GM19452 (cell line): ENCODE results near the gene MFSD11.
"Not testable (repeated sequence)": the region's sequence is repeated elsewhere in the genome, so short reads cannot be mapped to it uniquely, and the experiment has no call there.

Experiments
- ATAC-seq: cut with Tn5 transposase; IDR thresholded peaks from one replicate; pipeline ENCODE4 v1.9.1; 2021; ENCODE audit not compliant: unreplicated experiment

MFSD11 gene

DNA sequence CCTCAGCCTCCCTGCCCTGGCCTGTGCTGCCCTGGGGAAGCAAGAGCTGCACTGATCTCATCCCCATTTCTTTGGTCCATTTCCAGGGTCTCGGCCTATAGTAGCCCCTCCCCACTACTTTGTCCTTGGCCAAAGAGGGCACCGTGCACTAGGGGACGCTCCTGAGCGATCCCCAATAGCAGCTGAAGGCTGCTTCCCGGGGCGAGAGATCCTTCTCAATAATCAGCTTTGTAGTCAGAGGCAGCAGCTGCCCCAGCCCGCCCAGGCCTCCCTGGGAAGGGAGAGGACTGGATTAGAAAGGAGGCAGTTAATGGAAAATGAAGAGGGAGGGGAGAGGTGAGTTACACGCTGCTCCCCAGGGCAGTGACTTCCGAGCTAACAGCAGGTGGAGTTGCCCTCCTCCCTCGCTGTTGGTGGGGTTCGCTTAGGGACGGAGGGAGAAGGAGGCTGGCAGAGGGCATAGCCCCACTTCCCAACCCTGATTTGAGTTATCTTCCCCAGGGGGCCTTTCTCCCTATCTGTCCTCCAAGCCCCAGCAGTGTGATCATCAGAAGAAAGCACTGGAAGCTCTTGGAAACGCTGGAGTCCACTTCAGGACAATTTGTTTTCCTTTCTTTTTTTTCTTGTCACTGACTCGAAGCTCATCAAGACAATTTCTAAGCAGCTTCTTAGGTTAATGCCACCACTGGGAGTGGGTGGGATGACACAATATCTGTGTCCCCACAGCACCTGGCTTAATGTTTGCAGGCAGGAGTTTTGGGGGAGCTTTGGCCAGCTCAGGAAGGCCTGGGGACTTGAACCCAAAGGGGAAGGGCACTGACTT lies 29.7 kb upstream of the MFSD11 start:
- no peak for ATAC-seq

DNA sequence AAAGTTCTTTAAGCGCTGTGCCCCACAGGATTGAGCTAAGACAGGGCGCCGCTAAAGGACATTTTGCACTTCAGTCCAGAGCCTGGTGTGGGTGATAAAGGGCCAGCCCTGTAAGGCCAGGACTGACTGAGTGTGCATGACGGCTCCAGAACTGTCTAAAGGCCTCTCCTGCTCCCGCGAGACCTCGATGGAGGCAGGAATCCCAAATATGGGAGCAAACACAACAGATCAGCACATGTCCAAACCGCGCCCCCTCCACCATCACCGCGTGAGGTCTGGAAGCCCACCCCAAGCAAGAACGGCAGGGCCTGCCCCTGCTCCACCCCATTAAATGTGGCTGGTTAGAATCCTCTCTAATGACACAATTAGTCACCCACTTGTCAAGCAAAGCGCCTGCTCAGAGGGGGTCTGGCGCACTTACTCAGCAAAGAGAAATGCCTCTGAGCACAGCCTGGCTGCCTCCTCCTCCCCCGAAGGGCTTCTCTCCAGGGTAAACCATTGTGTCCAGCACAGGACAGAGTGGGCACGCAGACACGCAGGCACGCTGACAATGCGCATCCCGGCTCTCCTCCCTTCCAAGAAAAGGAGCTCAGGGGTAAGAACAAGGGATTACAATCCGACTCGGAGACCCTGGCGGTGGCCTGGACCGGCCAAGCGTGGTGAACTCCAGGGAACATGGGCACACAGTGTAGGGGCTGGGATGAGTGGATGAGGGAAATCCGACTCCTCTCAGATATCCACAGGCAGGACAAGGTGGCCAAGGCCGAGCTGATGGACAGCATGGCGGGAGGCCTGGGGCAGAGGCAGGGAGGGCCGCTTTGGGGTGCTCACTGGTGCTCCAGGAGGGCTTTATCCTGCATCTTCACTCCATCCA lies 28.6 kb upstream of the MFSD11 start:
- ATAC-seq: no peak

- ATAC-seq: not testable (repeated sequence)
These were observed 27.7 kb upstream of the MFSD11 start for GRCh38 chr17:76709951-76710862.

DNA sequence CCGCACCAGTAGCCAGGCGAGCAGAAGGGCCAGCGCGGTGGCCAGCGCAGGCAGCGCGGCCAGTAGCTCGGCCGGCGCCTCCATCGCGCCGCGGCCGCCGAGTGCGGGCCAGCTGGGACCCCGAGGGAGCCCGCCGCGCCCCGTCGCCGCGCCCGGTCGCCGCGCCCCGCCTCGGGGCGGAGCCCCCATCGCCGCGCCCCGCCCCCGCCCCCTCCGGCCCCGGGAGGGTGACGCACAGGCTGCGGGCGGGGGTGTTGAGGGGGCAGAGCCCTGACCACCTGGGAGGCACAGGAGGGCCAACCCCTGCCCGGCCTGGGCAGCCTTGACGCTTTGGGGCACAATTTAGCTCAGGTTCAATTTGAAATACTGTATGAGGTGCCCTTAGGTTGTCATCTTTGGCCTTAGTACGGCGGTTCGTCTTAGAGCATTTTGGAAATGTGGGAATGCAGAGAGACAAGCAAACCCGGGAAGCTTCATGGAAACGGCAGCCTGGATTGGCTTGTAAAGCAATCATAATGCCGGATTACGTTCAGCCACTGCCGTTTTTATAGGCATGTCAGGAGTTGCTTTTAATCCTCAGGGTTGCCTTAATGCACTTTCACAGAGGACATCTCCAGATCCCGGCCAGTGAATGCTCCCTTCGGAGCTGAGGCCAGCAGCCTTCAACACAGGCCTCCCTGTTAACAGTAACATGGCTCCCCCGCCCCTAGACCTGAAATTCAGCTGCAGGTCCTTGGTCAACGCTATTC lies 26.9 kb upstream of the MFSD11 start, which contains the start of gene MXRA7:
Gene MXRA7 (minus strand): TSS at position 103 of the 749 bp plus-strand sequence. CDS start 19 bp downstream, at position 84.
- no peak for ATAC-seq

- not testable (repeated sequence) for ATAC-seq
These were observed 25.6 kb upstream of the MFSD11 start for GRCh38 chr17:76712321-76712720.

DNA sequence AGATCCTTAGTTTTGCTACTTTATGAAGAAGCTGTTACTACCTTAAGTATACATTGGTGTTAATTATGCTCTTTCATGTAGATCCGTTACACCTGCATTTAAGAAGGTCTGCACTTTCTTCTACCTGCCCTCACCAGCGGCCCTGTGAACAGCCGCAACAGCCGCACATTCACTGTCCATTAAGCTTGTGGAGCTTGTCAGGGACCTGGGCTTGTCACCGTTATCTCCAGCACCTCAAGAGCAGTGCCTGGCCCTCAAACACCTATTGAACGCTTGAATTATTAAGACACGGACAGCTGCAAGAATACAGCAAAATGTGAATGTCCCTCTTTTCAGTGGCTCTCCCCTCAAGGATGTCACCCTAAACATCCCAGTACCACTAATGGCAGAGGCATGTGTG lies 24.2 kb upstream of the MFSD11 start:
- no peak for ATAC-seq

GRCh38 chr17:76714336-76714735 lies 23.6 kb upstream of the MFSD11 start:
- no peak for ATAC-seq

GRCh38 chr17:76714822-76715495 lies 23.0 kb upstream of the MFSD11 start:
- no peak for ATAC-seq

- ATAC-seq: no peak
These were observed 22.5 kb upstream of the MFSD11 start for GRCh38 chr17:76715496-76715830.

DNA sequence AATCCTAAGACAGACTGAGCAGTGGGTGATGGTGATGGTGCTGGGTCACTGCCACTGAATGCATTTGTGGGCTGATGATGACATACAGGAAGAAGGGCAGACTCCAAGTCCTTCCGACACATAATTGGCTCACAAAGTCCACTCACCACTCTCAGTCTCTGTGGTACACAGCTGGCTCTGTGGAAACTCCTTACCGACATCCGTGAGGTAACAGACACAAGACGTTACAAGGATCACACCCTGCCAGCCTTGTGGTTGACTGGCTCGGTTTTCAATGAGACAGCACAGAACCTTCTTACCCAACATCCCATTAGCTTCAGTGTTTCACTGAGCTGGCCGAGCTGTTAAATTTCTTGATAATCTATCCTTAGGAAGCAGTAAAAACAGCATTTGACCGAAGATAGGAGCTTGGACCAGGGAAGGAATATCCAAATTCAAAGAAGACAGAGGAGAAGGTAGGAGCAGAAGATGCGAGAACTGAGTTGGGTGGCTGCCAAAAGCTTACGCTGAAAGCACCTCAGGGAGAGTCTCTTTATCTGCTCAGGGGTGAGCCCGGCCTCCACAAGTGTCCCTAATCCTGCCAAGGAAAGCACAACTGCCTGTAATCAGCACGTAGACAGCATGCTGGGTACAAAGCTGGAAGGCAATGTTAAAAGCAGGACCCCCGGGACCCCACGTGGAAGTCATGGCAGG lies 21.6 kb upstream of the MFSD11 start:
- no peak for ATAC-seq

- no peak for ATAC-seq
These were observed 21.1 kb upstream of the MFSD11 start for GRCh38 chr17:76716839-76717215.

DNA sequence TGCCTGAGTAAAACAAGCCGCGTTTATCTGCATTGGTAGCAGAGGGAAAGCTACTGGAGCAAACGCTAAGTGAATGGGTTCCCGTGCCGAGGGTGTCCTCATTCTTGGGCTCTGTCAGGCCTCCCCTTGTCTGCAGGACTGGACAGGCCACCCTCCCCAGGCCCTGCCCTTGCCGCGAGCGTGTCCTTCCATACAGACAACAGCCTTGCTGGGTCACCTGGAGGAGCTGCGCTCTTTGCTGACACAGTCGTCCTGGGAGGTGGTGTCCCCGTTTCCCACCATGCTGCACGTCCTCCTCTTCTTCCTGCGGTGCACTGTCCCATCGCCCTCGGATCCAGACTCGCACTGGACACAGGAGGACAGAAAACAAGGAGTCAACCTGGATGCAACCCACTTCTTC lies 19.4 kb upstream of the MFSD11 start:
- ATAC-seq: no peak

DNA sequence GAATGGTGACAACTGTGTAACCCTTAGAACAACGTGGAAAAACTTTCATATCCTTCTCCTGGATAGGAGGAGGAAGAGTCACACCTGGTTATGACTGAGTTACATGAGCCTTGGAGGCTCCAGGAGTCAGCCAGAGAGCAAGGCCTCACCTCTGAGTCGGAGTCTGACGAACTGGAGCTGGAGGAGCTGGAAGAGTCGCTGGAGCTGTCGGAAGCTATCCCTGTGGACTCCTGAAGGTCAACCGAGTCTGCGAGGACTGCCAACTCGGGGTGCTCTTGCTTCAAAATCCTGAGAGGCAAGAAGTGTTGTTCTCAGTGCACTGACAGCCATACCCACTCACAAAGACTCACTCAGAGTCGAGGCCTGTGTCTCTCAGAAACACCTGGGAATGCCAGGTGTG lies 17.7 kb upstream of the MFSD11 start:
- ATAC-seq: no peak

DNA sequence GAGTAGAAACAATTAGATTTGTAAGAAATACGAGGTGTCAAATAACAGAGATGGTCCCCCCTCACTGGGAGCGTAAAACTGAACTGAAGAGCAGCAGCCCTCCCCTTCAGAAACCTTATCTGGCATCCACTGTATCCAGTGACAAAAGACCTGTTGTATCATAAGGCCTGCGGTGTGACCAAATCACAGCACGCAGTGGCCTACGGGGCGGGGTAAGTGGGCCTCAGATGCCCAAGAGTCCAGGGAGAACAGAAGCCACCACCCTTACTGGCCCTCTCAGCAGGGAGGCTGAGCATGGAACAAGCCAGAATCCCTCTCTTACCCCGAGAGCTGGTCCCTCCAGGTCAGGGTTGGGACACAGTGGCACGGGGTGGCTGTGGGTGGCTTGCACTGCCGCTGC lies 17.0 kb upstream of the MFSD11 start:
- ATAC-seq: no peak

GRCh38 chr17:76721463-76721862 lies 16.5 kb upstream of the MFSD11 start:
- ATAC-seq: no peak

DNA sequence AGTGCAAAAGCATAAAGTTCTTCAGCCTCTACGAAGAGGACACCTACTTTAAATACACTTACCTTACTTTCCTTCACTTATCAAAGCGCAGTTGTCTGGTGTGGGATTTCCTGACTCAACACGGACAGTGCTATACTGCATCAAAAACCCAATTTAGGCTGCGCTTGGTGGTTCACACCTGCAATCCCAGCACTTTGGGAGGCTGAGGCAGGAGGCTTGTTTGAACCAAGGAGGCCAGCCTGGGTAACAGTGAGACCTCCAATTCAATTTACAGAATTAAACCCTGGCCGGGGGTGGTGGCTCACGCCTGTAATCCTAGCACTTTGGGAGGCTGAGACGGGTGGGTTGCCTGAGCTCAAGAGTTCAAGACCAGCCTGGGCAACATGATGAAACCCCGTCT lies 15.6 kb upstream of the MFSD11 start:
- no peak for ATAC-seq

- ATAC-seq: not testable (repeated sequence)
These were observed 14.9 kb upstream of the MFSD11 start for GRCh38 chr17:76722977-76723376.

DNA sequence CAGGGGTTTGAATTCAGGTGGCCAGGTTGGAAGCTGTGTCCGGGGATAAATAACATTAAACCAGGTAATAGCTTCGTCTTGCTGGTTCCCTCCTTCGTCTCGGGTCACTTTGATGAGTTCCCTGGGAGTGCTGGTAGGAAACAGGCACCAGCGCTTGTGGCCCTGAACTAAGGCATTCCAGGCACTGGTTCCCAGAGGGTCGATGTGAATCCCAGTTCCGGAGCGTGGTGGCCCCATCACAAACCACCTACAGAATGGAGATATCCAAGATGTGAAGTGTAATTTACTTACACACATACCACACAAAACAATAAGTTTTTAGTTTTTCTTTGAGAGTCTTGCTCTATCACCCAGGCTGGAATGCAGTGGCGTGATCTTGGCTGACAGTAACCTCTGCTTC lies 14.1 kb upstream of the MFSD11 start:
- no peak for ATAC-seq

GRCh38 chr17:76725580-76726230 lies 12.2 kb upstream of the MFSD11 start:
- ATAC-seq: peak; percentile 19
